ENCODE measurements around the gene DECR2. TPM values are rescaled to one million over a fixed set of nuclear protein-coding genes. Genes with fewer than 3 reads are reported as not detected.

Gene DECR2
- total and polyA plus RNA-seq, 2 of the 13 experiments (the other 11 are each of a cell fraction or from before 2014, with no cell fraction given): 36.3 to 44.6 TPM

DNA sequence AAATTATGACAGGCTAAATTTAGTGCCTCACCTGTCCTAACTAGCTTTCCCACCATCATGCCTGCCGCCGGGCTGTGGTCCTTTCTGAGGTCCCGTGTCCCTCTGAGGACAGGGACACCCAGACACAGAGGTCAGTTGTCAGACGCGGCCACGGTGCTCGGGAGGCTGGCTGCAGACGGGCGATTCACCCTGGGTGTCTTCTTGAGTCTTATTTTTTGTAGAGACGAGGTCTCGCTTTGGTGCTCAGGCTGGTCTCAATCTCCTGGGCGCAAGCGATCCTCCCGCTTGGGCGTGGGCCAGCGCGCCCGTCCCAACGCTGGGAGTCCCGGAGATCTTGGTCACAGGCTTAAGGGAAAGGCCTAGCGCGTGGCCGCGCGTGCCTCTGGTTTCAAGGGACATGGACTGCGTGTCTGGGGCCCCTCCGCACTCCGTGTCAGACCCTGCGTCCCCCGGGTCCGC lies 23.0 kb downstream of the DECR2 start (continued):
- TF ChIP-seq ZNF775 (CRISPR knock-in tag; IDR thresholded peaks at IDR 0.05; ENCODE audit: borderline replicate concordance) (no peak), ZBTB42 (CRISPR knock-in tag; IDR thresholded peaks at IDR 0.05) (0 out of 2 replicates have a peak, but pooled peaks have one; percentile 45), PCBP1 (IDR thresholded peaks at IDR 0.05; ENCODE audit: borderline replicate concordance, low read depth, low read length) (no peak)

GRCh38 chr16:425082-425718 lies 23.5 kb downstream of the DECR2 start, which contains the start of gene RAB11FIP3:
RAB11FIP3 (plus strand) TSS chr16:425649; CDS start chr16:426007, 358 bp downstream.
- ChIA-PET CTCF (ENCODE audit: low intra/inter-chr PET ratio, low total read pairs) (no interaction called here), POLR2A (interaction anchor here (0.5 to 3.1 kb wide), 10 partner anchors 15 to 77 kb away, joined by 3 to 21 read pairs (median 4); partner anchors contain the start of gene DECR2)
- Histone ChIP-seq H3K36me3 (replicated peaks in 1 of 2; ENCODE audit: control insufficient read depth in 1 of 2, insufficient read depth in 2 of 2, low read length in 2 of 2) (no peaks in the 10 kb centered on the region), H3K79me2 (ENCODE audit: insufficient read depth, low read length) (peaks cover 38% of the 10 kb centered on the region), H3K4me1 (ENCODE audit: insufficient read depth, low read length) (peaks cover 51% of the 10 kb centered on the region), H4K20me1 (ENCODE audit: insufficient read depth, low read length) (peaks cover 16% of the 10 kb centered on the region), H3K9me3 (ENCODE audit: low read length) (no peaks in the 10 kb centered on the region), H3K27me3 (ENCODE audit: control insufficient read depth in 1 of 2, insufficient read depth in 2 of 2, low read length in 2 of 2) (no peaks in the 10 kb centered on the region; a peak in 1 of 5 replicates), H2AFZ (ENCODE audit: low read length) (no peak within 1 kb of the TSS), H3K27ac (ENCODE audit: extremely low read length, insufficient read depth, low read length) (peak within 1 kb of the TSS; percentile 45), H3K9ac (ENCODE audit: insufficient read depth, low read depth, low read length) (peak within 1 kb of the TSS; percentile 72), H3K4me2 (ENCODE audit: low read depth, low read length) (peak within 1 kb of the TSS; percentile 98), H3K4me3 (replicated peaks in 1 of 3; ENCODE audit: insufficient read depth in 1 of 3, low read depth in 2 of 3, low read length in 3 of 3) (peak within 1 kb of the TSS; percentile 66 to 95 (median 87))
- ATAC-seq: peak; percentile 83
- in situ Hi-C loops (cut with HindIII; ENCODE audit: extremely low pct_ligation_motif_present, low pct_unique_long_range_greater_than_20kb): no loop called here
- no peak for FAIRE-seq
- intact Hi-C loops (cut with micrococcal nuclease; ENCODE audit: unreplicated experiment): loop anchor here (2.0 kb wide), 1 partner anchor 20 kb away; no protein-coding TSS in a partner anchor
- BruUV-seq (replicated peaks): no TSS peak
- peak; percentile 53 for DNase-seq (ENCODE audit: low spot score)
- whole genome bisulfite sequencing (ENCODE audit: low lambda C conversion rate): 0% methylated on average over 7 of the region's 77 CpGs
- TF ChIP-seq ZNF562 (CRISPR knock-in tag; IDR thresholded peaks at IDR 0.05; ENCODE audit: borderline replicate concordance) (no peak), ZNF24 (IDR thresholded peaks at IDR 0.05) (no peak), MIER2 (CRISPR knock-in tag; IDR thresholded peaks at IDR 0.05) (no peak), BORCS8-MEF2B (CRISPR knock-in tag; IDR thresholded peaks at IDR 0.05) (peak; percentile 76; the same call in 1 of the 2 replicates), MIXL1 (CRISPR knock-in tag; IDR thresholded peaks at IDR 0.05) (no peak), ZC3H13 (CRISPR knock-in tag; IDR thresholded peaks at IDR 0.05) (no peak), TBX3 (IDR thresholded peaks at IDR 0.05; ENCODE audit: borderline replicate concordance) (no peak), ZBTB8A (CRISPR knock-in tag; IDR thresholded peaks at IDR 0.05; ENCODE audit: borderline replicate concordance, low read depth) (peak; percentile 44; the same call in 1 of the 2 replicates), HOXA3 (CRISPR knock-in tag; IDR thresholded peaks at IDR 0.05) (peak; percentile 72), NFE2L2 (IDR thresholded peaks at IDR 0.05; ENCODE audit: low read length) (no peak), GABPA (IDR thresholded peaks at IDR 0.05; ENCODE audit: low read depth, low read length) (no peak), GABPA (CRISPR knock-in tag; IDR thresholded peaks at IDR 0.05; ENCODE audit: low read depth) (no peak), TCF7 (IDR thresholded peaks at IDR 0.05; ENCODE audit: low read depth) (no peak)
- TF ChIP-seq, protein P1, sequence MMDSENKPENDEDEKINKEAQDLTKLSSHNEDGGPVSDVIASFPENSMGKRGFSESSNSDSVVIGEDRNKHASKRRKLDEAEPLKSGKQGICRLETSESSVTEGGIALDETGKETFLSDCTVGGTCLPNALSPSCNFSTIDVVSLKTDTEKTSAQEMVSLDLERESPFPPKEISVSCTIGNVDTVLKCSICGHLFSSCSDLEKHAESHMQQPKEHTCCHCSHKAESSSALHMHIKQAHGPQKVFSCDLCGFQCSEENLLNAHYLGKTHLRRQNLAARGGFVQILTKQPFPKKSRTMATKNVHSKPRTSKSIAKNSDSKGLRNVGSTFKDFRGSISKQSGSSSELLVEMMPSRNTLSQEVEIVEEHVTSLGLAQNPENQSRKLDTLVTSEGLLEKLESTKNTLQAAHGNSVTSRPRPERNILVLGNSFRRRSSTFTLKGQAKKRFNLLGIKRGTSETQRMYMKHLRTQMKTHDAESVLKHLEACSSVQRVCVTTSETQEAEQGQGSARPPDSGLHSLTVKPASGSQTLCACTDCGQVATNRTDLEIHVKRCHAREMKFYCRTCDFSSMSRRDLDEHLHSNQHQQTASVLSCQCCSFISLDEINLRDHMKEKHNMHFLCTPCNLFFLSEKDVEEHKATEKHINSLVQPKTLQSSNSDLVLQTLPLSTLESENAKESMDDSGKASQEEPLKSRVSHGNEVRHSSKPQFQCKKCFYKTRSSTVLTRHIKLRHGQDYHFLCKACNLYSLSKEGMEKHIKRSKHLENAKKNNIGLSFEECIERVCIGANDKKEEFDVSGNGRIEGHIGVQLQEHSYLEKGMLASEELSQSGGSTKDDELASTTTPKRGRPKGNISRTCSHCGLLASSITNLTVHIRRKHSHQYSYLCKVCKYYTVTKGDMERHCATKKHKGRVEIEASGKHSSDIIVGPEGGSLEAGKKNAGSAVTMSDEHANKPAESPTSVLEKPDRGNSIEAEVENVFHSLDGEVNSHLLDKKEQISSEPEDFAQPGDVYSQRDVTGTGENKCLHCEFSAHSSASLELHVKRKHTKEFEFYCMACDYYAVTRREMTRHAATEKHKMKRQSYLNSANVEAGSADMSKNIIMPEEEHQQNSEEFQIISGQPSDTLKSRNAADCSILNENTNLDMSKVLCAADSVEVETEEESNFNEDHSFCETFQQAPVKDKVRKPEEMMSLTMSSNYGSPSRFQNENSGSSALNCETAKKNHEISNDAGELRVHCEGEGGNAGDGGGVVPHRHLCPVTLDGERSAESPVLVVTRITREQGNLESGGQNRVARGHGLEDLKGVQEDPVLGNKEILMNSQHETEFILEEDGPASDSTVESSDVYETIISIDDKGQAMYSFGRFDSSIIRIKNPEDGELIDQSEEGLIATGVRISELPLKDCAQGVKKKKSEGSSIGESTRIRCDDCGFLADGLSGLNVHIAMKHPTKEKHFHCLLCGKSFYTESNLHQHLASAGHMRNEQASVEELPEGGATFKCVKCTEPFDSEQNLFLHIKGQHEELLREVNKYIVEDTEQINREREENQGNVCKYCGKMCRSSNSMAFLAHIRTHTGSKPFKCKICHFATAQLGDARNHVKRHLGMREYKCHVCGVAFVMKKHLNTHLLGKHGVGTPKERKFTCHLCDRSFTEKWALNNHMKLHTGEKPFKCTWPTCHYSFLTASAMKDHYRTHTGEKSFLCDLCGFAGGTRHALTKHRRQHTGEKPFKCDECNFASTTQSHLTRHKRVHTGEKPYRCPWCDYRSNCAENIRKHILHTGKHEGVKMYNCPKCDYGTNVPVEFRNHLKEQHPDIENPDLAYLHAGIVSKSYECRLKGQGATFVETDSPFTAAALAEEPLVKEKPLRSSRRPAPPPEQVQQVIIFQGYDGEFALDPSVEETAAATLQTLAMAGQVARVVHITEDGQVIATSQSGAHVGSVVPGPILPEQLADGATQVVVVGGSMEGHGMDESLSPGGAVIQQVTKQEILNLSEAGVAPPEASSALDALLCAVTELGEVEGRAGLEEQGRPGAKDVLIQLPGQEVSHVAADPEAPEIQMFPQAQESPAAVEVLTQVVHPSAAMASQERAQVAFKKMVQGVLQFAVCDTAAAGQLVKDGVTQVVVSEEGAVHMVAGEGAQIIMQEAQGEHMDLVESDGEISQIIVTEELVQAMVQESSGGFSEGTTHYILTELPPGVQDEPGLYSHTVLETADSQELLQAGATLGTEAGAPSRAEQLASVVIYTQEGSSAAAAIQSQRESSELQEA (CRISPR knock-in tag; IDR thresholded peaks at IDR 0.05; ENCODE audit: not compliant biosample characterization): peak; percentile 59

Data from HepG2 (cell line).